GM23338 (cell line): Measurements from ENCODE around the gene GJA3.

Experiments
- CREB1 ChIP-seq: fragments of 250-450 bp; sonication (Bioruptor Pico); IDR thresholded peaks from 2 replicates; pipeline ENCODE4 v1.5.0; 2020; ENCODE audit warnings: low read depth, mild to moderate bottlenecking, moderate library complexity
- CTCF ChIP-seq, 2 experiments: fragments of 200-600 bp in 1 of 2; sonication (generic) in 1 of 2; conservative IDR thresholded peaks; 2 replicates each; pipeline versions ENCODE4 v1.5.1 to v1.6.1; 2016 to 2017; ENCODE audit warnings: antibody characterized with exemption in 2 of 2, low read depth in 2 of 2, mild to moderate bottlenecking in 2 of 2, moderate library complexity in 1 of 2
- ETS1 ChIP-seq: IDR thresholded peaks from 2 replicates; pipeline ENCODE4 v1.6.1; 2016; ENCODE audit warnings: antibody characterized with exemption
- EZH2 ChIP-seq: fragments of 200-600 bp; sonication (generic); IDR thresholded peaks from one replicate; pipeline ENCODE4 v1.8.0; 2017; ENCODE audit warnings: antibody characterized with exemption, mild to moderate bottlenecking, low read depth; ENCODE audit not compliant: unreplicated experiment
- EZH2phosphoT487 ChIP-seq: fragments of 200-600 bp; sonication (generic); IDR thresholded peaks from one replicate; pipeline ENCODE4 v1.8.1; 2018; ENCODE audit warnings: antibody characterized with exemption; ENCODE audit not compliant: unreplicated experiment
- JUNB ChIP-seq: IDR thresholded peaks from one replicate; pipeline ENCODE4 v1.6.1; 2016; ENCODE audit warnings: antibody characterized with exemption; ENCODE audit not compliant: unreplicated experiment
- NANOG ChIP-seq: IDR thresholded peaks from 2 replicates; pipeline ENCODE4 v1.6.1; 2016; ENCODE audit warnings: antibody characterized with exemption, borderline replicate concordance
- POLR2AphosphoS5 ChIP-seq: IDR thresholded peaks from 2 replicates; pipeline ENCODE4 v1.6.1; 2016; ENCODE audit warnings: antibody characterized with exemption, low read depth
- REST ChIP-seq: IDR thresholded peaks from one replicate; pipeline ENCODE4 v1.6.1; 2018; ENCODE audit warnings: antibody characterized with exemption; ENCODE audit not compliant: unreplicated experiment
- ZNF114 ChIP-seq: fragments of 250-450 bp; sonication (Bioruptor Pico); IDR thresholded peaks from 2 replicates; pipeline ENCODE4 v1.5.0; 2020; ENCODE audit warnings: mild to moderate bottlenecking, moderate library complexity
- ZNF331 ChIP-seq: fragments of 250-450 bp; sonication (Bioruptor Pico); IDR thresholded peaks from 2 replicates; pipeline ENCODE4 v1.5.0; 2020; ENCODE audit warnings: low read depth, mild to moderate bottlenecking, moderate library complexity
- ZNF462 ChIP-seq: fragments of 250-450 bp; sonication (Bioruptor Pico); IDR thresholded peaks from 2 replicates; pipeline ENCODE4 v1.5.0; 2020; ENCODE audit warnings: mild to moderate bottlenecking, moderate library complexity

GRCh38 chr13:20105161-20105689 is 55.6 kb downstream of the GJA3 start:
- TF ChIP-seq CTCF (conservative IDR thresholded peaks at IDR 0.05; ENCODE audit: low read depth in 2 of 2), result no peak
- no peak for TF ChIP-seq POLR2AphosphoS5
- no peak for TF ChIP-seq EZH2
- no peak for TF ChIP-seq REST
- no peak for TF ChIP-seq NANOG
- TF ChIP-seq CREB1 (CRISPR knock-in tag), result no peak
- no peak for TF ChIP-seq ZNF114 (CRISPR knock-in tag)
- TF ChIP-seq ZNF462 (CRISPR knock-in tag), result no peak
- no peak for TF ChIP-seq ZNF331
- TF ChIP-seq EZH2phosphoT487, result no peak
- no peak for TF ChIP-seq JUNB
- no peak for TF ChIP-seq ETS1
